ENCODE data around the gene SENP2. TPM values are rescaled to one million over a fixed set of nuclear protein-coding genes. Genes with fewer than 3 reads are reported as not detected.

SENP2 gene
- polyA plus RNA-seq, 1 of the 3 experiments (the other 2 are of a cell fraction): 7.1 TPM

DNA sequence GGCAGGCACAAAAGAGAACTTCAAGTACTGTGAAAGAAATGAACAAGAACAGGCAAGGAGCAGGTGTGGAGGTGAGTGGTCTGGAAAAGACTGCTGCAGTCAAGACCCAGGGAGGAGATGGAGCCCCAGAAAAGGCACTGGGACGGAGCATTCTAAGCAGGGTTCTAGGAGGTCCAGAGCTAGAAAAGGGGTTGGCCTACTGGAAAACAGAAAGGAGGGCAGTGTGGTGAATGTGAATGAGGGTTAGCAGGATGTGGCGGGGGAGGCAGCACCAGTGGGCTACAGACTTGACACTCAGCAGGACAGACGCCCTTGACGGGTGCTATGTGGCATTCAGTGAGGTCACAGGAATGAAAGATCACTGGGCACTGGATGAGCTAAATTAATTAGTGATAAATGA, 75.7 kb downstream of the SENP2 start:
- no peak for TF ChIP-seq MXI1 (IDR thresholded peaks at IDR 0.05; ENCODE audit: low read depth, low read length)
- TF ChIP-seq EP300 (IDR thresholded peaks at IDR 0.05; ENCODE audit: borderline replicate concordance in 1 of 2, low read depth in 1 of 2, low read length in 1 of 2): no peak
- TF ChIP-seq CHD2 (IDR thresholded peaks at IDR 0.05; ENCODE audit: low read length, partially characterized antibody): no peak
- TF ChIP-seq, protein P1, sequence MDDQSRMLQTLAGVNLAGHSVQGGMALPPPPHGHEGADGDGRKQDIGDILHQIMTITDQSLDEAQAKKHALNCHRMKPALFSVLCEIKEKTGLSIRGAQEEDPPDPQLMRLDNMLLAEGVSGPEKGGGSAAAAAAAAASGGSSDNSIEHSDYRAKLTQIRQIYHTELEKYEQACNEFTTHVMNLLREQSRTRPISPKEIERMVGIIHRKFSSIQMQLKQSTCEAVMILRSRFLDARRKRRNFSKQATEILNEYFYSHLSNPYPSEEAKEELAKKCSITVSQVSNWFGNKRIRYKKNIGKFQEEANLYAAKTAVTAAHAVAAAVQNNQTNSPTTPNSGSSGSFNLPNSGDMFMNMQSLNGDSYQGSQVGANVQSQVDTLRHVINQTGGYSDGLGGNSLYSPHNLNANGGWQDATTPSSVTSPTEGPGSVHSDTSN (IDR thresholded peaks at IDR 0.05): no peak
- TF ChIP-seq RCOR1 (IDR thresholded peaks at IDR 0.05; ENCODE audit: low read length): no peak
- Histone ChIP-seq H4K20me1 (ENCODE audit: insufficient read depth) (peaks cover 7% of the 10 kb centered on the region; the same call in 1 of the 2 replicates), H3K27ac (ENCODE audit: low read depth in 2 of 2, low read length in 1 of 2) (peak overlapping the region in 1 of 2 experiments; percentile 95; a peak in 1 of 4 replicates), H2AFZ (ENCODE audit: low read depth) (no peak overlapping the region), H3K4me1 (ENCODE audit: control insufficient read depth in 1 of 2, insufficient read depth in 2 of 2, low read depth in 1 of 2, low read length in 1 of 2) (peaks cover 3 to 42% of the 10 kb centered on the region in 2 experiments; a peak in 3 of 4 replicates), H3K9me2 (no peaks in the 10 kb centered on the region), H3K4me2 (no peak overlapping the region), H3K9me3 (no peaks in the 10 kb centered on the region), H3K36me3 (replicated peaks in 1 of 2; ENCODE audit: control insufficient read depth in 1 of 2, insufficient read depth in 2 of 2, low read length in 1 of 2) (peaks cover 3 to 42% of the 10 kb centered on the region in 2 experiments), H3K79me2 (ENCODE audit: insufficient read depth) (peaks cover 13% of the 10 kb centered on the region; the same call in 1 of the 2 replicates), H3K9ac (no peak overlapping the region), H3F3A (replicated peaks; ENCODE audit: insufficient read depth) (peaks cover 65% of the 10 kb centered on the region), H3K4me3 (ENCODE audit: low read depth in 2 of 2, low read length in 1 of 2) (no peak overlapping the region), H3K27me3 (ENCODE audit: insufficient read depth) (no peaks in the 10 kb centered on the region)
- WGBS (ENCODE audit: low lambda C conversion rate): 79% methylated on average over 4 of the region's 4 CpGs
- DNase-seq: no peak
- POLR2A ChIA-PET: no interaction called here
- CTCF ChIA-PET: interaction anchor here (0.8 to 6.7 kb wide), 7 partner anchors 10 to 123 kb away, joined by 3 to 194 read pairs (median 38); no protein-coding TSS in a partner anchor

DNA sequence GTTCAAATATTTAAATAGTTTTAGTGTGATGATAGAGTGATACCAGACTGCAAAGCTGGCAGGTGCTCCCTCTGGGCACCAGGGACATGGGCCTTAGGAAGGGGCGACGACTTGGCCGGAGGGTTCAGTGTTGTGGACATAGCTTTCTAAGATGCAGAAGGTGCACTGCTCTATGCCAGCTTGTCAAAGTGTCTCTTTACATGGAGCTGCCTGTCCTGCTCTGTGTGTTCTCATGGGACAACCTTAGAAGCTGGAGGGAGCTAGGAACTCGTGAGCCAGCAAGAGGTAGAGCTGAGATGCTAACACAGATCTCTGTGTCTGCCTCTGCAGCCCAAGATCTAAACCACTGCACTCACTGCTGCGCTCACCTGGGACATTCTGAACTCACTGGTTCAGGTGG, 77.8 kb downstream of the SENP2 start:
- H2AFZ ChIP-seq (ENCODE audit: low read depth): no peak overlapping the region
- ChIA-PET POLR2A (no interaction called here), CTCF (interaction anchor here (0.9 to 6.7 kb wide), 3 partner anchors 14 to 279 kb away, joined by 4 to 194 read pairs (median 51); no protein-coding TSS in a partner anchor)
- no peaks in the 10 kb centered on the region for H3K9me2 ChIP-seq
- H3K9me3 ChIP-seq: no peaks in the 10 kb centered on the region
- no peak overlapping the region for H3K4me3 ChIP-seq (ENCODE audit: low read depth in 2 of 2, low read length in 1 of 2)
- H3K27ac ChIP-seq (ENCODE audit: low read depth in 2 of 2, low read length in 1 of 2): no peak overlapping the region
- TF ChIP-seq JUND (IDR thresholded peaks at IDR 0.05) (no peak), RFX5 (IDR thresholded peaks at IDR 0.05; ENCODE audit: low read length) (no peak), EZH2phosphoT487 (IDR thresholded peaks at IDR 0.05; ENCODE audit: borderline replicate concordance, low read depth) (no peak), GABPA (IDR thresholded peaks at IDR 0.05; ENCODE audit: low read depth) (no peak)
- H3F3A ChIP-seq (replicated peaks; ENCODE audit: insufficient read depth): peaks cover 48% of the 10 kb centered on the region
- peaks cover 13 to 54% of the 10 kb centered on the region in 2 experiments for H3K36me3 ChIP-seq (replicated peaks in 1 of 2; ENCODE audit: control insufficient read depth in 1 of 2, insufficient read depth in 2 of 2, low read length in 1 of 2)
- no peak for DNase-seq
- no peak overlapping the region for H3K4me2 ChIP-seq
- H3K79me2 ChIP-seq (ENCODE audit: insufficient read depth): peaks cover 16% of the 10 kb centered on the region; the same call in 1 of the 2 replicates
- 0 out of 2 replicates have a peak, but pooled peaks cover 3% of the 10 kb centered on the region for H4K20me1 ChIP-seq (ENCODE audit: insufficient read depth)
- peaks cover 3 to 23% of the 10 kb centered on the region in 2 experiments; a peak in 3 of 4 replicates for H3K4me1 ChIP-seq (ENCODE audit: control insufficient read depth in 1 of 2, insufficient read depth in 2 of 2, low read depth in 1 of 2, low read length in 1 of 2)
- no peaks in the 10 kb centered on the region for H3K27me3 ChIP-seq (ENCODE audit: insufficient read depth)
- 87% methylated on average over 5 of the region's 5 CpGs for WGBS (ENCODE audit: low lambda C conversion rate)
- H3K9ac ChIP-seq: no peak overlapping the region

DNA sequence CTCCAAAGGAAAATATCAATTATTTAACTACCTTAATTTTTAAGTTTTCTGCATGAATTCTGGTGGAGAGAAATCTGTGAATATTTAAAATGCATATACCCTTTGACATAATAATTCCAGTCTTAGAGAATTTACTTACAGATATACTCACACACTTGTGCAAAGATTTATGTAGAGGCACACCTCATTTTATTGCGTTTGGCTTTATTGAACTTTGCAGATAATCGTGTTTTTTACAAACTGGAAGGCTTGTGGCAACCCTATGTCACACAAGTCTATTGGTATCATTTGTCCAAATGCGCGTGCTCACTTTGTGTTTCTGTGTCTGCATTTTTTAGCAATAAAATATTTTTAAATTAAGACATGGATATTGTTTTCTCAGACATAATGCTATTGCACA, 81.5 kb downstream of the SENP2 start:
- H3K79me2 ChIP-seq (ENCODE audit: insufficient read depth): peaks cover 15% of the 10 kb centered on the region; the same call in 1 of the 2 replicates
- 70% methylated on average over 4 of the region's 4 CpGs for WGBS (ENCODE audit: low lambda C conversion rate)
- H3K9ac ChIP-seq: no peak overlapping the region
- ChIA-PET POLR2A (no interaction called here), CTCF (interaction anchor here (1.2 kb wide), 1 partner anchor 101 kb away, joined by 3 read pairs; no protein-coding TSS in a partner anchor)
- no peaks in the 10 kb centered on the region for H3K27me3 ChIP-seq (ENCODE audit: insufficient read depth)
- no peaks in the 10 kb centered on the region for H3K9me3 ChIP-seq
- H3K4me1 ChIP-seq (ENCODE audit: control insufficient read depth in 1 of 2, insufficient read depth in 2 of 2, low read depth in 1 of 2, low read length in 1 of 2): no peaks in the 10 kb centered on the region
- H2AFZ ChIP-seq (ENCODE audit: low read depth): no peak overlapping the region
- H4K20me1 ChIP-seq (ENCODE audit: insufficient read depth): no peaks in the 10 kb centered on the region
- no peak overlapping the region for H3K4me2 ChIP-seq
- peaks cover 30 to 83% of the 10 kb centered on the region in 2 experiments for H3K36me3 ChIP-seq (replicated peaks in 1 of 2; ENCODE audit: control insufficient read depth in 1 of 2, insufficient read depth in 2 of 2, low read length in 1 of 2)
- no peak for DNase-seq
- H3K9me2 ChIP-seq: no peaks in the 10 kb centered on the region
- H3K27ac ChIP-seq (ENCODE audit: low read depth in 2 of 2, low read length in 1 of 2): no peak overlapping the region
- H3K4me3 ChIP-seq (ENCODE audit: low read depth in 2 of 2, low read length in 1 of 2): no peak overlapping the region
- peaks cover 24% of the 10 kb centered on the region for H3F3A ChIP-seq (replicated peaks; ENCODE audit: insufficient read depth)
- TF ChIP-seq, protein P2, sequence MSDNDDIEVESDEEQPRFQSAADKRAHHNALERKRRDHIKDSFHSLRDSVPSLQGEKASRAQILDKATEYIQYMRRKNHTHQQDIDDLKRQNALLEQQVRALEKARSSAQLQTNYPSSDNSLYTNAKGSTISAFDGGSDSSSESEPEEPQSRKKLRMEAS (IDR thresholded peaks at IDR 0.05; ENCODE audit: low read depth): no peak
- TF ChIP-seq MEF2A (IDR thresholded peaks at IDR 0.05; ENCODE audit: borderline replicate concordance, low read depth): no peak
- TF ChIP-seq GATA2 (CRISPR knock-in tag; IDR thresholded peaks at IDR 0.05): no peak
- TF ChIP-seq, protein P3, sequence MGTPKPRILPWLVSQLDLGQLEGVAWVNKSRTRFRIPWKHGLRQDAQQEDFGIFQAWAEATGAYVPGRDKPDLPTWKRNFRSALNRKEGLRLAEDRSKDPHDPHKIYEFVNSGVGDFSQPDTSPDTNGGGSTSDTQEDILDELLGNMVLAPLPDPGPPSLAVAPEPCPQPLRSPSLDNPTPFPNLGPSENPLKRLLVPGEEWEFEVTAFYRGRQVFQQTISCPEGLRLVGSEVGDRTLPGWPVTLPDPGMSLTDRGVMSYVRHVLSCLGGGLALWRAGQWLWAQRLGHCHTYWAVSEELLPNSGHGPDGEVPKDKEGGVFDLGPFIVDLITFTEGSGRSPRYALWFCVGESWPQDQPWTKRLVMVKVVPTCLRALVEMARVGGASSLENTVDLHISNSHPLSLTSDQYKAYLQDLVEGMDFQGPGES (IDR thresholded peaks at IDR 0.05; ENCODE audit: low read depth, low read length): no peak
- TF ChIP-seq, protein P4, sequence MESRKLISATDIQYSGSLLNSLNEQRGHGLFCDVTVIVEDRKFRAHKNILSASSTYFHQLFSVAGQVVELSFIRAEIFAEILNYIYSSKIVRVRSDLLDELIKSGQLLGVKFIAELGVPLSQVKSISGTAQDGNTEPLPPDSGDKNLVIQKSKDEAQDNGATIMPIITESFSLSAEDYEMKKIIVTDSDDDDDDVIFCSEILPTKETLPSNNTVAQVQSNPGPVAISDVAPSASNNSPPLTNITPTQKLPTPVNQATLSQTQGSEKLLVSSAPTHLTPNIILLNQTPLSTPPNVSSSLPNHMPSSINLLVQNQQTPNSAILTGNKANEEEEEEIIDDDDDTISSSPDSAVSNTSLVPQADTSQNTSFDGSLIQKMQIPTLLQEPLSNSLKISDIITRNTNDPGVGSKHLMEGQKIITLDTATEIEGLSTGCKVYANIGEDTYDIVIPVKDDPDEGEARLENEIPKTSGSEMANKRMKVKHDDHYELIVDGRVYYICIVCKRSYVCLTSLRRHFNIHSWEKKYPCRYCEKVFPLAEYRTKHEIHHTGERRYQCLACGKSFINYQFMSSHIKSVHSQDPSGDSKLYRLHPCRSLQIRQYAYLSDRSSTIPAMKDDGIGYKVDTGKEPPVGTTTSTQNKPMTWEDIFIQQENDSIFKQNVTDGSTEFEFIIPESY (IDR thresholded peaks at IDR 0.05; ENCODE audit: borderline replicate concordance, low read depth): no peak
- TF ChIP-seq CHD2 (IDR thresholded peaks at IDR 0.05; ENCODE audit: low read length, partially characterized antibody): no peak
- TF ChIP-seq ELF1 (IDR thresholded peaks at IDR 0.05): no peak
- no peak for TF ChIP-seq RAD21 (IDR thresholded peaks at IDR 0.05; ENCODE audit: low read length)
- no peak for TF ChIP-seq SMC3 (IDR thresholded peaks at IDR 0.05; ENCODE audit: low read depth, low read length)
- no peak for TF ChIP-seq MXI1 (IDR thresholded peaks at IDR 0.05; ENCODE audit: low read depth, low read length)
- TF ChIP-seq YY1 (IDR thresholded peaks at IDR 0.05; ENCODE audit: low read depth): no peak
- TF ChIP-seq RCOR1 (IDR thresholded peaks at IDR 0.05; ENCODE audit: low read length): no peak
- TF ChIP-seq JUND (IDR thresholded peaks at IDR 0.05): no peak

Data from SK-N-SH (cell line).